C4-2B (cell line): ENCODE results near the gene PRND.

Source experiments
- H3K27ac ChIP-seq: fragments of 450-650 bp; 2 replicates; pipeline ENCODE4 v1.5.1; 2017
- ZFX ChIP-seq: fragments of 450-650 bp; IDR thresholded peaks from 2 replicates; pipeline ENCODE4 v1.6.1; 2017
- TF ChIP-seq, protein P1 (sequence below): fragments of 450-650 bp; conservative IDR thresholded peaks from 2 replicates; pipeline ENCODE4 v1.5.1; 2017; ENCODE audit warnings: mild to moderate bottlenecking

PRND gene

DNA sequence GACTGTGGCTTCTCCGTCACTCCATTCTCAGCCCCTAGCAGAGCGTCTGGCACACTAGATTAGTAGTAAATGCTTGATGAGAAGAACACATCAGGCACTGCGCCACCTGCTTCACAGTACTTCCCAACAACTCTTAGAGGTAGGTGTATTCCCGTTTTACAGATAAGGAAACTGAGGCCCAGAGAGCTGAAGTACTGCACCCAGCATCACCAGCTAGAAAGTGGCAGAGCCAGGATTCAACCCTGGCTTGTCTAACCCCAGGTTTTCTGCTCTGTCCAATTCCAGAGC, 3.5 kb downstream of the PRND start:
- no peak overlapping the region for H3K27ac ChIP-seq
- TF ChIP-seq ZFX, result no peak
- TF ChIP-seq, protein P1, sequence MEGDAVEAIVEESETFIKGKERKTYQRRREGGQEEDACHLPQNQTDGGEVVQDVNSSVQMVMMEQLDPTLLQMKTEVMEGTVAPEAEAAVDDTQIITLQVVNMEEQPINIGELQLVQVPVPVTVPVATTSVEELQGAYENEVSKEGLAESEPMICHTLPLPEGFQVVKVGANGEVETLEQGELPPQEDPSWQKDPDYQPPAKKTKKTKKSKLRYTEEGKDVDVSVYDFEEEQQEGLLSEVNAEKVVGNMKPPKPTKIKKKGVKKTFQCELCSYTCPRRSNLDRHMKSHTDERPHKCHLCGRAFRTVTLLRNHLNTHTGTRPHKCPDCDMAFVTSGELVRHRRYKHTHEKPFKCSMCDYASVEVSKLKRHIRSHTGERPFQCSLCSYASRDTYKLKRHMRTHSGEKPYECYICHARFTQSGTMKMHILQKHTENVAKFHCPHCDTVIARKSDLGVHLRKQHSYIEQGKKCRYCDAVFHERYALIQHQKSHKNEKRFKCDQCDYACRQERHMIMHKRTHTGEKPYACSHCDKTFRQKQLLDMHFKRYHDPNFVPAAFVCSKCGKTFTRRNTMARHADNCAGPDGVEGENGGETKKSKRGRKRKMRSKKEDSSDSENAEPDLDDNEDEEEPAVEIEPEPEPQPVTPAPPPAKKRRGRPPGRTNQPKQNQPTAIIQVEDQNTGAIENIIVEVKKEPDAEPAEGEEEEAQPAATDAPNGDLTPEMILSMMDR, result no peak

- H3K27ac ChIP-seq, result no peak overlapping the region
- TF ChIP-seq ZFX, result no peak
- TF ChIP-seq, protein P1, result no peak
These were observed 5.1 kb downstream of the PRND start for GRCh38 chr20:4726710-4727397.

DNA sequence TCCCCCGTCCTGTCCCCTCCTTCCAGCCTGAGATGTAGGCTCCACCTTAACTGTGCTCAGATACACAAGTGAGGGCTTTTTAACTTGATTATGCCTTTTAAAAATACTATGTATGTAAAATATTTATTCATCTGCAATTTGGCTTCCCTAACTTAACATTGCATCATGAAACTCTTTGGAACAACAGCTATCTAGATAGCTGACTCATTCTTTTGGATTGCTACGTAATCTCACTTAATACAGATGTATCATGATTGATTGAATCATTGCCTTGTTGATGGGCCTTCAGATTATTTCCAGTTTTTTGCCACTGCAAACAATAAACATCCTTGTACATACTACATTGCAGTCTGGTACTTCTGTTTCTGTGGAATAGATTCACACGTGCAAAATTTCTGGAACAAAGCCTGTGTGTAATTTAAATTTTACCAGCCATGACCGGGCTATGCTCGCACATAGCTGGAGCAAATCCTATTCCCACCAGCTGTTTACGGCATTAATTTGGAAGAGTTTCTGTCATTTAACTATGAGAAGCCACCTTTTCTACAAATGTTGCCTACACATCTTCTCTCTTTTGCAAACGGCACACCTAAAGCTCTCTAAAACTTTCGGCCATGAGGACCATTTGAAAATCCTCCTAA, 6.5 kb downstream of the PRND start:
- TF ChIP-seq, protein P1, result no peak
- no peak for TF ChIP-seq ZFX
- H3K27ac ChIP-seq, result no peak overlapping the region

- H3K27ac ChIP-seq, result no peak overlapping the region
- no peak for TF ChIP-seq ZFX
- TF ChIP-seq, protein P1, result no peak
These were observed 7.6 kb downstream of the PRND start for GRCh38 chr20:4729265-4729664.

DNA sequence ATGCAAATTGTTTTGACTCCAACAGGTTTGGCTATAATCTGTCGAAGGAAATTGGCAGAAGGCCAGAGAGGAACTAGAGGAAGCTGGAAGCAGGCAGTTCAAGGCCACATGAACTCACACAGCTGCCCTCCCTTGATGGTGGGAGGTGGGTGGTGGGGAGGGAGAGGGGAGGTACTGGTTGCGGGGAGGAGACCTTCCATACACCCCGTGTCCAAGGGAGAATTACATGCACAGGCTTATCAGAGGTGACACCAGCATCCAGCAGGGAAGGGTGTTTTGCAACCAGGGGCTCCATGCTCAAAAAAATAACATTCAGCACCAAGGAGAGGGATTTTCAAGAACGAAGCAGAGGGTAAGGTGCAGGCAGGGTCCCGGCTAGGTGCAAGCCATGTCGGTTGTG, 9.1 kb downstream of the PRND start:
- TF ChIP-seq, protein P1, result no peak
- no peak for TF ChIP-seq ZFX
- H3K27ac ChIP-seq, result no peak overlapping the region

- H3K27ac ChIP-seq, result no peak overlapping the region
- no peak for TF ChIP-seq ZFX
- TF ChIP-seq, protein P1, result no peak
These were observed 15.2 kb downstream of the PRND start for GRCh38 chr20:4736875-4737274.

DNA sequence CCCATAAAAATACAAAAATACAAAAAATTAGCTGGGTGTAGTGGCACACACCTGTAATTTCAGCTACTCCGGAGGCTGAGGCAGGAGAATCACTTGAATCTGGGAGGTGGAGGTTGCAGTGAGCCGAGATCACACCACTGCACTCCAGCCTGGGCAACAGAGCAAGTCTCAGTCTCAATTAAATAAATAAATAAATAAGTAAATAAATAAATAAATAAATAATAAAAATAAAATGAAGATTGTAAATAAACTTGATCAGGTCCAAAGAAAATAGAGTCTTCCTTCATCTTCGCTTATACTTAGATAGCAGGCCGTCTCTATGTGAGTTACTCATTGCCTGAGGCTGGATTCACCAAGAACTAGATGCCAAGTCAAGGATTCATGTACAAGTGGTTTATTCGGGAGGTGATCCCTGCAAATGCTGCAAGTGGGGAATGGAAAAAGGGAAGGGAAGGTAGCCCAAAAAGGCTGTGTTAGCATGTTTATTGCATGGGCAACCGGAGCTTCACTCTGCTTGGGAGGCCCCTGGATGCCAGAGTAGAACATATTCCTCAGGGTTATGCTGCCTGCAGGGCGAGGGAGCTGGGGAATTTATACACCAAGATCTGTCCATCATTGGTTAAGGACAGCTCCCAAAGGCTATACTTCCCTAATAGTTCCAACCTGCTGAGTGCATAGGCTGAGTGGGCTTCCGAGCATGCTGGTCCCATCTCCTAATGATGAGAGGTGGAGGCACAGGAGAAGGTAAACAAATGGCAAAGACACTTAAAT, 16.3 kb downstream of the PRND start:
- TF ChIP-seq, protein P1, result no peak
- TF ChIP-seq ZFX, result no peak
- no peak overlapping the region for H3K27ac ChIP-seq
